Hindlimb muscle (tissue), 1 donor: ENCODE measurements around the gene APOLD1. TPM values are rescaled to one million over a fixed set of nuclear protein-coding genes. Genes with fewer than 3 reads are reported as not detected.
A peak's percentile ranks its signal among the peaks of the same experiment; 100 is the strongest.
"Not testable (repeated sequence)": the region's sequence is repeated elsewhere in the genome, so short reads cannot be mapped to it uniquely, and the experiment has no call there.

ENCODE experiments used
- DNase-seq: peaks from one replicate; pipeline ENCODE4 v3.0.0-alpha.2; 2013
- polyA plus RNA-seq: library from polyadenylated mRNA; unstranded; fragments of 120-200 nt; gene quantifications from one replicate; pipeline ENCODE4 v1.2.1, GENCODE V29; 2013; ENCODE audit not compliant: insufficient read length

The APOLD1 gene
- polyA plus RNA-seq, 1 donor: 8.9 TPM

GRCh38 chr12:12807970-12808702 lies 22.7 kb downstream of the APOLD1 start:
- DNase-seq: no peak

- DNase-seq: no peak
These were observed 25.1 kb downstream of the APOLD1 start for GRCh38 chr12:12810553-12811021.

DNA sequence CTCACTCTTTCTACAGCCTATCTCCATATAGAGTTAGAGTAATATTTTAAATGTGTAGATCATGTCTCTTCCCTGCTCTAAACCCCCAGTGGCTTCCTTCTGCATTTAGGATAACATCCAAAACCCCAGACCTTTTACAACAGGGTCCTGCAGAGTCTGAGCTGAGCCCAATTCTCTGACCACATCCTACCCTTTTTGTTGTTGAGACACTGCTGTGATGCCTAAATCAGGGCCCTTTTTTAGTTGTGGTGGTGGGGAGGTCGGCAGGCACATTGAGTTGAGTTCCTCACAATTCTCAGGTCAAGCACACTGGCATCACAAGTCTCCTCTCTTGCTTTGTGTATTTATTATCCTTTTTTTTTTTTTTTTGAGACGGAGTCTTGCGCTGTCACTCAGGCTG lies 25.9 kb downstream of the APOLD1 start:
- DNase-seq: no peak

DNA sequence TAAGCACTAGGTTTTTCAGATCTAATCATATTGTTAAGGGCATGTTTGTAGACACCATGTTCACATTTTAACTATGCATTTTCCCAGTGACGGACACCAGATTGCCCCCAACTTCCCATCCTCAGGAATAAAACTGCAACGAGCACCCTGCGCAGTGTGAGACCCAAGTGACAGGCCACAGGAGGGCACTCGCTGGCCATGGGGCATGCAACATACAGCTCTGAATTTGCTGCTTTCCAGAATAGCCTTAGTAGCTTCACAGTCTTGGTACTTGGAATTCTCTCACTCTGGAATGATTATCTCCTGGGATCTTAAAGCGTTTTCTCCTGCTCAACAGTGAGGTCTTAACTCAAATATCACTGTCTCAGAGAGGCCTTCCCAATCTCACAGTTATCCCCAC lies 26.7 kb downstream of the APOLD1 start:
- no peak for DNase-seq

GRCh38 chr12:12812618-12813119 lies 27.2 kb downstream of the APOLD1 start:
- no peak for DNase-seq

GRCh38 chr12:12813120-12814101 lies 28.0 kb downstream of the APOLD1 start, which contains the start of gene DDX47:
Gene DDX47 (plus strand): TSS chr12:12813346. CDS start chr12:12813368, 22 bp downstream.
- peak; percentile 95 for DNase-seq

- no peak for DNase-seq
These were observed 32.2 kb downstream of the APOLD1 start for GRCh38 chr12:12817616-12818015.

- DNase-seq: no peak
These were observed 33.2 kb downstream of the APOLD1 start for GRCh38 chr12:12818701-12819100.

DNA sequence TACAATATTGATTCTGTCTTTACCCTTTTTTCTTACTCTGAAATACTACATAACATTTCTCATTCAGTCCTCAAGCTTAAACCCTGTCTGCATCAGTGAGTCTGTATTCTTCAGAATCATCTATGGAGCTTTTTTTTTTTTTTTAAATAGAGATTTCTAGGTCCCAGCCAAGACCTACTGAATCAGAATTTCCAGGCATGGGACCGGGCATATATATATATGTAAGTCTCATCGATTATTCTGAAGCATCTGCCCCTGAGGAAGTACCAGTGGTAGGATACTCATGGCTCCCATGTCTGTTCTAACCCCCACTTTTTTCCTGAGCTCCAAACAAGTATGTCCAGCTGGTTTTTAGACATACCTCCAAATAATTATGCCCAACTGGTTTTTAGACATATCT lies 33.8 kb downstream of the APOLD1 start:
- no peak for DNase-seq

DNA sequence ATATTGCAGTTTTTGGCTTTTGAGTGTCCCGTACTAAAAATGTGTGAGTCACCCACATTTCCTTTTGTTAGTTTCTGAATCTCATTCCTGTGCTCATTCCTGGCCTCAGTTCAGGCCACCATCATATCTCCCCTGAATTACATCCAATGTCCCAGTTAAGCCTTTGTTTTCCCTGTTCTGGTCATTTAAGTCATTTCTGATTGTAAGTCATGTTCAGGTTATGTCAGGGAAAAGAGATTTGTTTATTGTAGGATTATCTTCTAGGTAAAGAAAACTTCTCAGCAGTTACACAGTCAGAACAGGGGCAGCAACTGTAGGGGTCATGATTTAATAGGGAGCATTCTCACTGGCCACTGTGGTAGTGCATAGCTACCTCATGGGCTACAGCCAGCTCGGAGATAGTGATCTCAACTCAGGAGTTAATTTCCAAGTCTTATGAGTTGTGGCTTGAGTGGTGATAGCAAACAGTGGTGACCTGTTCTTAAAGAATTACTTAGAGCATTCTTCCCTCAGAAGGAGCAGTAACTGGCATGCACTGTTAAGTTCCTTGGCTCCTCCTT lies 34.4 kb downstream of the APOLD1 start:
- no peak for DNase-seq

DNA sequence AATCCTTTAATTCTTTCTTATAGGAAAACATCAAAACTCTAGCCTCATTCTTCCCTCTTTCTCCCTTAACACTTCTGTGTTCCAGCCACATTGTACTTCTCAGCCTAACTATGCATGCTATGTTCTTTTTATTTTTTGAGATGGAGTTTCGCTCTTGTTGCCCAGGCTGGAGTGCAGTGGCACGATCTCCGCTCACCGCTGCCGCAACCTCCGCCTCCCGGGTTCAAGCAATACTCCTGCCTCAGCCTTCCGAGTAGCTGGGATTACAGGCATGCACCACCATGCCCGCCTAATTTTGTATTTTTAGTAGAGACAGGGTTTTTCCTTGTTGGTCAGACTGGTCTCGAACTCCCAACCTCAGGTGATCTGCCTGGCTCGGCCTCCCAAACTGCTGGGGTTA lies 34.9 kb downstream of the APOLD1 start:
- DNase-seq: not testable (repeated sequence)

- DNase-seq: no peak
These were observed 36.5 kb downstream of the APOLD1 start for GRCh38 chr12:12821975-12822374.

DNA sequence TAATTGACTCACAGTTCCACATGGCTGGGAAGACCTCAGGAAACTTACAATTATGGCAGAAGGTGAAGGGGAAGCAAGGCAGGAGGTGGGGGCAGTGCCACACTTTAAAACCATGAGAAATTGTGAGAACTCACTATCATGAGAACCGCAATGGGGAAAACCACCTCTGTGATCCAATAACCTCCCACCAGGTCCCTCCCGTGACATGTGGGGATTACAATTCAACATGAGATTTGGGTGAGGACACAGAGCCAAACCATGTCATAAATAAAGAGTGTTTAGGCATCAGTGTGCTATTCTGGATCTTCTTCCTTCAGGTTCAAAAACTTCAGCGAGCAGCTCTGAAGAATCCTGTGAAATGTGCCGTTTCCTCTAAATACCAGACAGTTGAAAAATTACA lies 37.4 kb downstream of the APOLD1 start:
- DNase-seq: no peak

GRCh38 chr12:12823300-12823699 lies 37.8 kb downstream of the APOLD1 start:
- DNase-seq: no peak

- DNase-seq: no peak
These were observed 38.4 kb downstream of the APOLD1 start for GRCh38 chr12:12823811-12824210.

DNA sequence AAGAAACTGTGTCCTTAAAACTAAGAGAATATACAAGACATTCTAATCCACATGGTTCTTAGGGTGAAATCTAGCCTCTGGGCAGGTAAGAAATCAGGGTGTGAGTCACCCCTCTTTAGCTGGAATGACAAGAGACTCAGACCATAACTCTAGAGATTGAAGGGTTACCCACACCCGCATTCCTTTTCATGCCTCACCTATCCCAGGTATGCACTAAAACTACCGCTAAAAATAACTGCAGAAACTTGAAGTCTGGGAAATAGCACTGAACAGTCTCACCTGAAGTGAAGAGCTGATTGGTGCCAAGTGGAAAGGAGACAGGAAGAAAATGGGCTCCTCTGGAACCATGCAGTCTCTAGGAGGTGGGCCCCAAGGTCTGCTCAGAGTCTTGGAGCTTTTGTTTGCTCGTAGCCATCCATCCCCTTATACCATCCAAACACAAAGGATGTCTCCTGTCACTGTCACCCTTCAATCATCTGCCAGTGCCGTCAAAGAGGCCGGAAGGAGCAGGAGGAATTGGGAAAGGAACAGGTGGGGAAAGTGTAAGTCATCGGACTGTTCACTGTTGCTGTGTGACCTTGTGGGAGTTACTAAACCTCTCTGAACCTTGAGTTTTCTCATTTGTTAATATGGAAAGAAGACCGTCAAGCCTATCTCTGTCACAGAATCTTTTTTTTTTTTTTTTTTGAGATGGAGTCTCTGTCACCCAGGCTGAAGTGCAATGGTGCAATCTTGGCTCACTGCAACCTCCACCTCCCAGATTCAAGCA lies 50.1 kb downstream of the APOLD1 start:
- no peak for DNase-seq

DNA sequence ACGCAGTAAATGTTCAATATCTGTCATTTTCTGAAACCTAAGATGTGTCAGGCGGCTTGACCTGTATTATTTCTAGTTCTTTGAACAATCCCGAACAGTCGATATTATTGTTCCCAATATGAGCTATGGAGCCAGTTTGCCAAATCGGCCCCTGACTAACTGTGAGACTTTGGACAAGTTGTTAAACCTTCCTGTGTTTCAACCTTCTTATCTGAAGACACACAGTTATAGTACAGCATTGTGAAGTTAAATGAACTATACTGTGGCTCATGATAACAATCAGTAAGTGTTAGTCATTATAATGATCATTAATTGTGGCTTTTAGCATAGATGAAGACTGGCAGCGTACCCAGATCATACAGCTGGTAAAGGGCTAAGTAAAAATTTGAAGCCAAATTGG lies 51.1 kb downstream of the APOLD1 start:
- DNase-seq: no peak

- peak; percentile 38 for DNase-seq
These were observed 51.8 kb downstream of the APOLD1 start for GRCh38 chr12:12837025-12837812.

DNA sequence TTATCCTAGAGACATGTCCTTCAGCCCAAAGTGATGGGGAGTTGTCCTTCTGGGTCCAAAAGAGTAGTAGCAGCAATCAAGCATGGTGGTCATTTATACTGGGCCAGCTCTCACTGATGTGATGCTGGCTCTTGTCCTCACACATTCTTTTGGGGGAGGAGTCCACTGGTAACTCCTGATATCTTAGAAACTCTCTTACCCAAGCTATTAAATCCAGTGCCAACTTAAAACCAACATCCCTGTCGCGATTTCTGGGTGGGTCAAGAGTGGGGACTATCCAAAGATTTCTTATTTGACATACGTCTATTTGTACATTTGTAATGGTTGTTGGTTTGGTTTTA lies 52.3 kb downstream of the APOLD1 start:
- DNase-seq: no peak

DNA sequence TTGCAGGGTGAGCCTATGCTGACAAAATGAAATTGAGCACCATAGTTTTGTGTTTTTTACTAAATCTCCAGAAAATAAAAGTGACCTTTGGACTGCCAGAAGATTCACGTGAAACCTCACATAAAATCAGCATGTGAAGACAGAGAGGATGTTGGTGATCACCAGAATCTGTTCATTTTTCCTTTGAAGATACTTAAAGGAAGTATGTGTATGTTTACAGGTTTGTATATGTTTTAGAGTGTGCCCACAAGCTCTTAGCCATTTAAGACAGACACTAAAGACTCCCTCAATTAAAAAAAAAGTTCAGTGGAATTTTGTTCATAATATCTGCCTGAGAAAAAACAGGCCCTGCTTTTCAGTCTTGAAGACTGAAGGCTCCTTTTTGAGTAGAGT lies 53.5 kb downstream of the APOLD1 start:
- no peak for DNase-seq

DNA sequence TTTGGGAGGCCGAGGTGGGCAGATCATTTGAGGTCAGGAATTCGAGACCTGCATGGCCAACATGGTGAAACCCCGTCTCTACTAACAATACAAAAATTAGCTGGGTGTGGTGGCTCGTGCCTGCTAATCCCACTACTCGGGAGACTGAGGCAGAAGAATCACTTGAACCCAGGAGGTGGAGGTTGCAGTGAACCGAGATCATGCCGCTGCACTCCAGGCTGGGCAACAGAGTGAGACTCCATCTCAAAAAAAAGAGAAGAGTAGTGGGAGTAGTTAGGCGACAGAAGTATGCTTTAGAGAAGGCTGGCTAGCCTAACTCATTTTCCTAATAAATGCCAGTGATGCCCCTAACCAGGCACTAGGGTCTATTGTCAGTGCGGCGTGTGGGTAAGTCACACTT lies 54.0 kb downstream of the APOLD1 start:
- not testable (repeated sequence) for DNase-seq
